K562 (cell line): ENCODE measurements around the gene ZNF280C. TPM values are rescaled to one million over a fixed set of nuclear protein-coding genes. Genes with fewer than 3 reads are reported as not detected.

Experiments
- CHCHD3 ChIP-seq: fragments of 250-450 bp; sonication (Bioruptor Pico); IDR thresholded peaks from 2 replicates; pipeline ENCODE4 v2.1.2; 2022; ENCODE audit warnings: mild to moderate bottlenecking
- DACH1 ChIP-seq: fragments of 450-650 bp; IDR thresholded peaks from 2 replicates; pipeline ENCODE4 v1.6.1; 2018; ENCODE audit not compliant: partially characterized antibody
- E4F1 ChIP-seq: fragments of 250-450 bp; sonication (Bioruptor Pico); IDR thresholded peaks from 2 replicates; pipeline ENCODE4 v1.5.0; 2021; ENCODE audit warnings: mild to moderate bottlenecking, borderline replicate concordance
- EWSR1 ChIP-seq: fragments of 450-650 bp; IDR thresholded peaks from 2 replicates; pipeline ENCODE4 v1.6.1; 2018; ENCODE audit warnings: borderline replicate concordance, mild to moderate bottlenecking, low read depth, moderate library complexity; ENCODE audit not compliant: partially characterized antibody
- GATAD2B ChIP-seq: fragments of 450-650 bp; IDR thresholded peaks from 2 replicates; pipeline ENCODE4 v1.6.1; 2017; ENCODE audit warnings: mild to moderate bottlenecking, borderline replicate concordance
- GTF2E2 ChIP-seq: fragments of 200-800 bp; sonication (Bioruptor generic); IDR thresholded peaks from 2 replicates; pipeline ENCODE4 v1.6.1; 2016; ENCODE audit warnings: missing genetic modification characterization, missing compliant biosample characterization
- HNRNPL ChIP-seq: fragments of 200-400 bp; formaldehyde crosslinking; IDR thresholded peaks from 2 replicates; pipeline ENCODE4 v1.6.1; 2017; ENCODE audit warnings: low read depth, mild to moderate bottlenecking, low read length
- IRF2 ChIP-seq: sonication (generic); formaldehyde crosslinking; IDR thresholded peaks from 2 replicates; pipeline ENCODE4 v1.8.1; 2022; ENCODE audit warnings: mild to moderate bottlenecking, missing genetic modification reagents
- KLF1 ChIP-seq: fragments of 450-650 bp; IDR thresholded peaks from 2 replicates; pipeline ENCODE4 v1.6.1; 2016; ENCODE audit warnings: missing genetic modification characterization, missing compliant biosample characterization
- KLF10 ChIP-seq: fragments of 250-450 bp; sonication (Bioruptor Pico); IDR thresholded peaks from 2 replicates; pipeline ENCODE4 v1.6.1; 2021; ENCODE audit warnings: matching md5 sums
- NEUROD1 ChIP-seq: fragments of 150-350 bp; IDR thresholded peaks from 2 replicates; pipeline ENCODE4 v1.6.1; 2014; ENCODE audit warnings: borderline replicate concordance, low read length, low read depth; ENCODE audit not compliant: partially characterized antibody
- NUFIP1 ChIP-seq: fragments of 450-650 bp; IDR thresholded peaks from 2 replicates; pipeline ENCODE4 v1.6.1; 2018; ENCODE audit not compliant: partially characterized antibody
- PHF21A ChIP-seq: fragments of 450-650 bp; IDR thresholded peaks from 2 replicates; pipeline ENCODE4 v1.6.1; 2017; ENCODE audit warnings: low read depth, borderline replicate concordance
- PHF8 ChIP-seq: fragments of 200-600 bp; sonication (generic); IDR thresholded peaks from 2 replicates; pipeline ENCODE4 v1.6.1; 2012; ENCODE audit warnings: mixed run types, mild to moderate bottlenecking, inconsistent platforms, low read length, moderate library complexity, borderline replicate concordance
- RBM34 ChIP-seq: fragments of 200-400 bp; formaldehyde crosslinking; IDR thresholded peaks from 2 replicates; pipeline ENCODE4 v1.6.1; 2018; ENCODE audit warnings: low read length, borderline replicate concordance; ENCODE audit not compliant: insufficient read depth
- SETDB1 ChIP-seq: IDR thresholded peaks from one replicate; pipeline ENCODE4 v1.6.1; 2012; ENCODE audit warnings: low read length, control low read depth, inconsistent platforms
- TAF1 ChIP-seq: IDR thresholded peaks from 2 replicates; pipeline ENCODE4 v1.6.1; 2011; ENCODE audit warnings: mild to moderate bottlenecking, low read length, moderate library complexity; ENCODE audit not compliant: insufficient read depth, control insufficient read depth, severe bottlenecking; ENCODE audit errors: extremely low read depth
- U2AF2 ChIP-seq: fragments of 200-400 bp; formaldehyde crosslinking; optimal IDR thresholded peaks from 2 replicates; pipeline ENCODE3; 2017; ENCODE audit warnings: low read depth, mild to moderate bottlenecking, low read length
- ZFP36 ChIP-seq: fragments of 150-350 bp; IDR thresholded peaks from 2 replicates; pipeline ENCODE4 v1.6.1; 2018; ENCODE audit warnings: low read length, low read depth; ENCODE audit not compliant: partially characterized antibody
- ZKSCAN8 ChIP-seq: fragments of 200-800 bp; sonication (Bioruptor generic); IDR thresholded peaks from 2 replicates; pipeline ENCODE4 v1.6.1; 2016; ENCODE audit warnings: missing genetic modification characterization, missing compliant biosample characterization
- ZNF174 ChIP-seq: fragments of 250-450 bp; sonication (Bioruptor Pico); IDR thresholded peaks from 2 replicates; pipeline ENCODE4 v1.4.0; 2020; ENCODE audit warnings: mild to moderate bottlenecking
- ZNF592 ChIP-seq: fragments of 450-650 bp; IDR thresholded peaks from 2 replicates; pipeline ENCODE4 v1.6.1; 2017; ENCODE audit warnings: antibody characterized with exemption, mild to moderate bottlenecking
- ZNF696 ChIP-seq: fragments of 250-450 bp; sonication (Bioruptor Pico); conservative IDR thresholded peaks from 2 replicates; pipeline ENCODE4 v1.4.0; 2020; ENCODE audit warnings: mild to moderate bottlenecking, moderate library complexity
- ZNF764 ChIP-seq: fragments of 250-450 bp; sonication (Bioruptor Pico); IDR thresholded peaks from 2 replicates; pipeline ENCODE4 v1.4.0; 2020; ENCODE audit warnings: low read depth, mild to moderate bottlenecking, moderate library complexity
- polyA plus RNA-seq, 8 experiments: library from polyadenylated mRNA; depleted of rRNA in 4 of 8; stranded (reverse) in 5 of 8; unstranded in 3 of 8; fragments of >200 nt; fragmentation: Nextera tagmentation in 2 of 8; fragmentation: Illumina TruSeq in 1 of 8; extraction: Ambion mirVana in 2 of 8; extraction: Trizol in 1 of 8; gene quantifications; 2 replicates each; pipeline versions ENCODE4 v1.2.1 to v1.2.3, GENCODE V29; 2011 to 2014; ENCODE audit warnings: inconsistent platforms in 1 of 8, missing spikeins in 1 of 8
- total RNA-seq, 7 experiments: library from RNA; depleted of rRNA in 6 of 7; stranded (reverse); fragments of >200 nt in 6 of 7; fragmentation: Illumina TruSeq in 2 of 7; extraction: Trizol in 2 of 7; gene quantifications; 2 replicates each; pipeline versions ENCODE4 v1.2.1 to v1.2.3, GENCODE V29; 2011 to 2021; ENCODE audit warnings: low replicate concordance in 1 of 7

Gene ZNF280C
- total and polyA plus RNA-seq, 9 of the 15 experiments (the other 6 are each of a cell fraction or from before 2014, with no cell fraction given): 1.6 to 8.3 (median 4.4) TPM

GRCh38 chrX:130173190-130173895, 95.4 kb downstream of the ZNF280C start (continued):
- TF ChIP-seq RBM34 (no peak), EWSR1 (no peak), KLF10 (CRISPR knock-in tag) (no peak), NEUROD1 (no peak), CHCHD3 (CRISPR knock-in tag) (no peak), ZNF592 (peak; percentile 72), E4F1 (no peak), KLF1 (tag) (no peak), ZNF764 (CRISPR knock-in tag) (no peak), ZNF696 (CRISPR knock-in tag) (no peak), PHF8 (peak; percentile 8; the same call in 1 of the 2 replicates), NUFIP1 (no peak), IRF2 (CRISPR knock-in tag) (no peak), U2AF2 (no peak), ZKSCAN8 (CRISPR knock-in tag) (peak; percentile 24; the same call in 1 of the 2 replicates), PHF21A (no peak), DACH1 (no peak), GATAD2B (no peak), SETDB1 (no peak), HNRNPL (no peak), TAF1 (peak; percentile 44), GTF2E2 (no peak), ZFP36 (no peak), ZNF174 (CRISPR knock-in tag) (no peak)
